ENCODE data around the gene BLNK.
"Not testable (repeated sequence)": the region's sequence is repeated elsewhere in the genome, so short reads cannot be mapped to it uniquely, and the experiment has no call there.

The BLNK gene

DNA sequence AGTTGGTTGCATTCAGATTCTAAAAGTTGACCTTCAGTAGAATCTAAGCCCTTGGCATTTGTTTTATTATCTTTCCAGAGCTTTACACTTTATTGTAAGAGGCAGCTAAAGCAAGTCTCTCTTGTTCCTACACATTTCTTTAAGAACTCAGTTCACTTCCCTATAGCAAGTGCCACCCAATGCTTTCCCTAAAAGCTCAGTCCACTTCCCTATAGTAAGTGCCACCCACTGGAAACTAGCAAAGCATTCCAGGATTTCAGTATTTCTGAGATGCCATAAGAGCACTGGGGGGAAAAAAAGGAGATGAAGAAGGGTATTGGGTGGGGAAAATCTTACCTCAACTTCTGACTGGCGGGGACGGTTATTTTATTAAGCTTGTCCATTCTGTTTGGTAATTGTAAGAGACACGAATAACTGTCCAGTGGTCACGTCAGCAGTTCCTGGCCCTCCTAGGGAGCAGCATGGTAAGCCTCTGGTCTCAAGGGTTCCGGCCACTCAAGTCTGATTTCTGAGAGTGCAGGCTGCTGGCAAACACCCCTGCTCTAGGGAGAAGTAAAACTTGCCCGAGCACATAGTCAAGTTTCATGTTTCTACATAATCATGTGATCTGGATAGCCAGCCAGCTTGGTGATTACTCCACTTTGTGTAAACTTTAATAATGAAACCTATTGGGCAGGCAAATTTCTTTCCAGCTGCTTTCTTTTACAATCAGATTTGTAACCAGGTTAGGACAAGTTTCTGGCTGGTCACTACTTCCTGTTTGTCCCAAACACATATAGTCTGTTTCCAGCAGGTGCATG is at the start of gene BLNK:
BLNK (minus strand) TSS at position 554 of the 800 bp plus-strand sequence; CDS start at position 383, 171 bp downstream.
- no peak for FAIRE-seq

DNA sequence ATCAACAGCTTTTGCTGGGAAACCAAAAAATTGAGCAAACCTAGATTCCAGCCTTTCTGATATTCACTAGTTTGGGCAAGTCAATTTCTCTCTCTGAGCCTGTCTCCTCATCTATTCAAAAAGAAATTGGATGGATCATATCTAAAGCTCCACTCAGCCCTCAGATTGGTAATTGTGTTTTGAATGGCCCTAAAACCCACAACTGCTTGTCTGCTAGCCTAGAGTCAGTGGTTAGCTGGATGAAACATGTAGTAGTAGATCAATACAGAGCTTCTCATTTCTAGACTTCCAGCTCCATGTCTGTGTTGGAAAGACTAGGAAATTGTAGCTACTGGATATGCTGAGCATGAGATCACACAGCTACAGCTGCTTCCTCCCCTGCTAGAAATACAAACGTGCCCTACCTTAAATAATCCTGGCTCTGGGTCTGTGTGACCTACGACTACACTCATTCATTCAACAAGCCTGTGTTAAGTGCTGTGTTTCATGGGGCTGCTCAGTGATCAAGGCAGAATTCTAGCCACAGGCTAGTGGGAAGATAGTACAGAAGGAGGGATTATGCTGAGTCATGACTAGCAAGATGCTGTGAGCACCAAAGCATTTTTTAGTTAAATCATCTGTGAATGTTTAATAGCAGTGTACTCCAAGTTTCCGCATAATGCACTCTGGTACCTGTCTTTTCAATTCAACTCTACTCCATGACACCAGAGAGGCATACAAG is 48.5 kb upstream of the BLNK start:
- FAIRE-seq: no peak

DNA sequence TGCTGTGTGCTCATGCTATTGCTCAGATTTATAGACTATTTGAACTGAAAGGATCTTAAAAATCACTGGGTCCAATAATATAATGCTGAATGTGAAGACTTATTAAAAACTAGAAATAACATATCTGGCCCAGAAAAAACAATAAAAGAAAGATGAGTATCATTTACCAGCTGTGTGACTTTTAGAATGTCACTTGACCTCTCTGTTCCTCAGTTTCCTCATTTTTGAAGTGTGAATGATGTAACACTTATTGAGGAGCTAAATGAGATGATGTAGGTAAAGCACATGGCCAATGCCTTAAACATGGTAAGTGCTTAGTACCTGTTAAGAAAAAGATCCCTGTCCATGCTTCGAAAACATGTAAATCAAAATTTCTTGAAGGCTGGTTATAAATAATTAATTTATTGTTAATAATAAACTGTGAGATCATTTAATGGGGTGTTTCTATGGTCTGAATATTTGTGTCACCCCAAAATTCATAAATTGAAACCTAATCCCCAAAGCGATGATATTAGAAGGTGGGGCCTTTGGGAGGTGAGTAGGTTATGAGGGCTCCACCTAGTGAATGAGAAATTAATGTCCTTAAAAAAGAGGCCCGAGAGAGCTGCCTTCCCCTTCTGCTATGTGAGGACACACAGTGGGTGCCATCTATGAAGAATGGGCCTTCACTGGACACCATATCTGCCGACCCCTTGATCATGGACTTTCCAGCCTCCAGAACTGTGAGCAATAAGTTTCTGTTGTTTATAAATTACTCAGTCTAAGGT is 45.9 kb upstream of the BLNK start:
- FAIRE-seq: no peak

GRCh38 chr10:96313344-96313743 is 42.0 kb upstream of the BLNK start:
- FAIRE-seq: no peak

GRCh38 chr10:96311180-96311715 is 39.9 kb upstream of the BLNK start:
- no peak for FAIRE-seq

GRCh38 chr10:96310321-96310669 is 38.9 kb upstream of the BLNK start:
- FAIRE-seq: no peak

- FAIRE-seq: no peak
Measured at GRCh38 chr10:96309628-96310320, 38.4 kb upstream of the BLNK start.

DNA sequence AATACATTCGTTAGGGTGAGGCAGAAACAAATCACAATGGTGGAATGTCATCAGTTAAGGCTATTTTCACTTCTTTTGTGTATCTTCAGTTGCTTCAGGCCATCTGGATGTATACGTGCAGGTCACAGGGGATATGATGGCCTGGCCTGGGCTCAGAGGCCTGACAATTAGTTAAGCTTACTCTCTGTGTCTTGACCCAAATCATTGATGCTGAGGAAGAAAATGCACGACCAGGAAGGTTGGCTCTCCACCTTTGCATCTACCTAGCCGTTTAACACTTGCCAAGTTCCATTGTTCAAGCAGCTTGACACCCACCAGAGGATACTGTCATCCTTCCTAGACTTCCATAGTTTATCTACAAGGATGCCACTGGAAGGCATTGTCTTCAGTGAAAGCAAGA is 37.5 kb upstream of the BLNK start:
- FAIRE-seq: not testable (repeated sequence)

- FAIRE-seq: no peak
Measured at GRCh38 chr10:96306516-96306915, 35.1 kb upstream of the BLNK start.

GRCh38 chr10:96305019-96305418 is 33.6 kb upstream of the BLNK start:
- no peak for FAIRE-seq

GRCh38 chr10:96304230-96304629 is 32.9 kb upstream of the BLNK start, which contains the start of gene DNTT:
TSS of gene DNTT (plus strand) at chr10:96304434. CDS start at chr10:96304498, 64 bp downstream.
- no peak for FAIRE-seq

- FAIRE-seq: no peak
Measured at GRCh38 chr10:96301616-96302015, 30.2 kb upstream of the BLNK start.

GRCh38 chr10:96299383-96299782 is 28.0 kb upstream of the BLNK start:
- FAIRE-seq: no peak

DNA sequence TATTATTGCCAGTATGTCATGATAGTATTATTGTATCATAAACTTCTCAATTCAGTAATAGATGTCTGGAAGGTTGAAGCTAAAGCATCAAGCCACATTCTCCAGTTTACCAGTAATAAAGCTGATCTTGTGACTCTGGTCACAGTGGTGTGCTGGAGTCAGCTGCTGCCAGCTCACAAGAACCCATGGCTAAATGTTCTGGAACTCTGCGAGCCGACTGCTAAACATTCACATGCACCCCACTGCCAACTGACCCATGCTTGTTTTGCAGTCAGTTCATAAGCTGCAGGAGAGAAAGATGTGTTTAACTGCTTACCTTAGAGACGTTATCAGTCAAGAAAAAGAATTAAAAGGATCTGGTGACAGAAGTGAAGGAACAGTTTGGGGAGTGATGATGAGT is 27.0 kb upstream of the BLNK start:
- no peak for FAIRE-seq

- no peak for FAIRE-seq
Measured at GRCh38 chr10:96297486-96297885, 26.1 kb upstream of the BLNK start.

DNA sequence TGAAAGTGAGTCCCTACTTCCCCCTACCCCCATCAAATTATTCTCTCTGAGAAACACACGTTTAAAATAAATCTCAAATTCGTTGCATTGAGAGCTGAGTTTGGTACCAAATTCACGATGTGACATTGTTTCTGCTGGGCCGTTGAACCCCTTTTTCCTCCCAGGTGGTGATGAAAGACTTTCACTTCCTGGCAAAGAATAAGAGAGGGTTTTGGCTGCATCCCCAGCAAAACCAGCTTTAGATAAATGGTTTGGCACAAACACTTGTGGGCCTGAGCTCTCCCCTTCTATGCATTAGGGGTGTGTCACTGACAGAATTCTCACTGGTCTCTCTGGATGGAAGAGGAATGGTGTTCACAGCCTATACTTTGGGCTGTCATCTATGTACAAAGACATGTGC is 24.1 kb upstream of the BLNK start:
- FAIRE-seq: no peak

- FAIRE-seq: peak; percentile 89
Measured at GRCh38 chr10:96292971-96293920, 21.9 kb upstream of the BLNK start.

DNA sequence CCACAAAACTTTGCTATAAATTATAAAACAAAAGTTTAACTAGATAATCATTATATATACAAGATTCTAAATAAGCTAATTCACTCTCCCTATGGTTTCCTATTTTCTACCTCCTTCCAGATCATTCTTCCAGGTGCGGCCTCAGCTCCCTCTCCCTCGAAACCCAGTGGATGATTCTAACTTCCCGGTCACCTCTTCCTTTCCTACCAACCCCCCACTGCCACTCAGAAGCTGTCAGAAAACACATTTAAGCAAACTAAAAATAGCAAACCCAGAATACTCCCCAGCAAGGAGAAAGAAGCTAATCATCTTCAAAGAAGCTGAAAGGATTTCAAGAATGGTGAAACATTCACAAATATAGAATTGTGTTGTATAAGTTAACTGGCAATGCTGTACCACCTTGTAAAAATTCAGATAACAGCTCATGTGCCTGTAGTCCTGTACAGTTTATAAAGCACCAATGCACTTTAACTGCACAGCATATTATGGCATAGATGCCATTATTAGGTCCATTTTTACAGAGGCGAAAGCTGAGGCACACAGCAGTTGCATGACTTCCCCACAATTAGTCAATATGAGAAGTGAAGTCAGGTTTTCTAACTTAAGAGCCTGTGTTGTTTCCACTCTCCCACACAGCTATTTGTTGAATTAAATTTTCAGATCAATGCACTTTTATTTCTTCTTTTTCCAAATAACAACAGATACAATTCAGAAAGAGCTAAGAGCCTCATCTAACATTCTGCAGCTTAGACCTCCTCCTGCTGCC is 19.2 kb upstream of the BLNK start:
- no peak for FAIRE-seq

- FAIRE-seq: no peak
Measured at GRCh38 chr10:96289218-96289910, 18.0 kb upstream of the BLNK start.

GRCh38 chr10:96288151-96288621 is 16.8 kb upstream of the BLNK start:
- FAIRE-seq: no peak

All from A204.1 (cell line).